ENCODE results near the gene FAM174C.
"Not testable (repeated sequence)": the region's sequence is repeated elsewhere in the genome, so short reads cannot be mapped to it uniquely, and the experiment has no call there.

FAM174C gene

GRCh38 chr19:1237027-1237659 is 38.2 kb upstream of the FAM174C start:
- DNase-seq (ENCODE audit: low spot score) = no peak

GRCh38 chr19:1237754-1238368 is 37.5 kb upstream of the FAM174C start, which contains the start of gene CBARP:
Gene CBARP, minus strand, starts transcription at chr19:1238005. Its CDS starts 1,905 bp downstream, at chr19:1236100.
- no peak for DNase-seq (ENCODE audit: low spot score)

- no peak for DNase-seq (ENCODE audit: low spot score)
Measured at GRCh38 chr19:1238369-1239303, 36.7 kb upstream of the FAM174C start.

- no peak for DNase-seq (ENCODE audit: low spot score)
Measured at GRCh38 chr19:1239420-1239795, 35.9 kb upstream of the FAM174C start.

GRCh38 chr19:1239796-1240737 is 35.3 kb upstream of the FAM174C start:
- DNase-seq (ENCODE audit: low spot score) = peak; percentile 93

GRCh38 chr19:1240925-1241324 is 34.4 kb upstream of the FAM174C start:
- DNase-seq (ENCODE audit: low spot score) = no peak

GRCh38 chr19:1241417-1242095 is 33.8 kb upstream of the FAM174C start, which contains the start of gene ATP5F1D:
Gene ATP5F1D, plus strand, starts transcription at chr19:1241751. Its CDS starts 100 bp downstream, at chr19:1241851.
- peak; percentile 92 for DNase-seq (ENCODE audit: low spot score)

GRCh38 chr19:1243768-1244692 is 31.3 kb upstream of the FAM174C start:
- peak; percentile 86 for DNase-seq (ENCODE audit: low spot score)

GRCh38 chr19:1244693-1245451 is 30.5 kb upstream of the FAM174C start:
- DNase-seq (ENCODE audit: low spot score) = no peak

- DNase-seq (ENCODE audit: low spot score) = no peak
Measured at GRCh38 chr19:1245494-1246264, 29.7 kb upstream of the FAM174C start.

- not testable (repeated sequence) for DNase-seq (ENCODE audit: low spot score)
Measured at GRCh38 chr19:1246265-1247087, 28.9 kb upstream of the FAM174C start.

- DNase-seq (ENCODE audit: low spot score) = no peak
Measured at GRCh38 chr19:1247748-1248138, 27.6 kb upstream of the FAM174C start.

GRCh38 chr19:1248139-1248785 is 27.1 kb upstream of the FAM174C start, which contains the start of gene MIDN:
Gene MIDN, plus strand, starts transcription at chr19:1248583. Its CDS starts 1,714 bp downstream, at chr19:1250297.
- DNase-seq (ENCODE audit: low spot score) = no peak

GRCh38 chr19:1248786-1249297 is 26.5 kb upstream of the FAM174C start:
- DNase-seq (ENCODE audit: low spot score) = peak; percentile 92

- DNase-seq (ENCODE audit: low spot score) = peak; percentile 97
Measured at GRCh38 chr19:1249298-1249989, 25.9 kb upstream of the FAM174C start.

GRCh38 chr19:1249990-1250436 is 25.3 kb upstream of the FAM174C start:
- no peak for DNase-seq (ENCODE audit: low spot score)
